Measurements from ENCODE around the gene OR2T35. TPM values are rescaled to one million over a fixed set of nuclear protein-coding genes. Genes with fewer than 3 reads are reported as not detected.

The OR2T35 gene
- total RNA-seq (2022; extraction: Qiagen RNA extraction; ENCODE audit: low read depth): not detected in 5 replicates

GRCh38 chr1:248645178-248645577 is at the start of gene OR2T35:
Gene OR2T35 (minus strand): TSS chr1:248645278. CDS start chr1:248639258, 6,020 bp downstream.

GRCh38 chr1:248655354-248655753 is 10.3 kb upstream of the OR2T35 start, which contains the start of gene OR2T27:
Gene OR2T27 (minus strand): TSS chr1:248655528. CDS start chr1:248650884, 4,644 bp downstream.

GRCh38 chr1:248634991-248635390 is 10.1 kb downstream of the OR2T35 start, which contains the start of gene OR2T11:
Gene OR2T11 (minus strand): TSS chr1:248635091. CDS start chr1:248627128, 7,963 bp downstream.

GRCh38 chr1:248597589-248597988 is 47.5 kb downstream of the OR2T35 start, which contains the start of gene OR2T10:
Gene OR2T10 (minus strand): TSS chr1:248597700. CDS start chr1:248593768, 3,932 bp downstream.

Other genes with a start within 250 kb of the OR2T35 start
- not detected in 5 replicates for gene OR2T1, start 242.2 kb downstream of the OR2T35 start, total RNA-seq (2022; extraction: Qiagen RNA extraction; ENCODE audit: low read depth)
- gene OR2T2, start 199.6 kb downstream of the OR2T35 start, total RNA-seq (2022; extraction: Qiagen RNA extraction; ENCODE audit: low read depth): not detected in 5 replicates
- not detected in 5 replicates for gene OR2T3, start 171.9 kb downstream of the OR2T35 start, total RNA-seq (2022; extraction: Qiagen RNA extraction; ENCODE audit: low read depth)
- gene OR2T5, start 156.7 kb downstream of the OR2T35 start, total RNA-seq (2022; extraction: Qiagen RNA extraction; ENCODE audit: low read depth): not detected in 5 replicates
- not detected in 5 replicates for gene OR2G6, start 137.2 kb downstream of the OR2T35 start, total RNA-seq (2022; extraction: Qiagen RNA extraction; ENCODE audit: low read depth)
- not detected in 5 replicates for gene OR2T29, start 82.5 kb downstream of the OR2T35 start, total RNA-seq (2022; extraction: Qiagen RNA extraction; ENCODE audit: low read depth)
- gene OR2T34, start 70.5 kb downstream of the OR2T35 start, total RNA-seq (2022; extraction: Qiagen RNA extraction; ENCODE audit: low read depth): not detected in 5 replicates
- not detected in 5 replicates for gene OR2T10, start 47.6 kb downstream of the OR2T35 start, total RNA-seq (2022; extraction: Qiagen RNA extraction; ENCODE audit: low read depth)
- not detected in 5 replicates for gene OR2T11, start 10.2 kb downstream of the OR2T35 start, total RNA-seq (2022; extraction: Qiagen RNA extraction; ENCODE audit: low read depth)
- not detected in 5 replicates for gene OR2T27, start 10.2 kb upstream of the OR2T35 start, total RNA-seq (2022; extraction: Qiagen RNA extraction; ENCODE audit: low read depth)
- not detected in 5 replicates for gene OR14I1, start 57.5 kb upstream of the OR2T35 start, total RNA-seq (2022; extraction: Qiagen RNA extraction; ENCODE audit: low read depth)
- 0.10 to 0.12 TPM (median 0.12 TPM) in 4 of 5 replicates, not detected in the other for gene LYPD8, start 110.5 kb upstream of the OR2T35 start, total RNA-seq (2022; extraction: Qiagen RNA extraction; ENCODE audit: low read depth)
- gene SH3BP5L, start 180.6 kb upstream of the OR2T35 start, total RNA-seq (2022; extraction: Qiagen RNA extraction; ENCODE audit: low read depth): 22.3 to 27.1 TPM (median 24.4 TPM) in 5 replicates
- gene ZNF672, start 192.9 kb upstream of the OR2T35 start, total RNA-seq (2022; extraction: Qiagen RNA extraction; ENCODE audit: low read depth): 15.9 to 22.6 TPM (median 22.2 TPM) in 5 replicates
- 16.9 to 22.9 TPM (median 21.1 TPM) in 5 replicates for gene ZNF692, start 213.8 kb upstream of the OR2T35 start, total RNA-seq (2022; extraction: Qiagen RNA extraction; ENCODE audit: low read depth)

All from A549 treated with GW870086 at 1 μM for 4 hours (cell line).